Fibroblast of pulmonary artery (primary cell): ENCODE data around the gene MAPK4.

Experiments used
- DNase-seq: peaks from one replicate; pipeline ENCODE4 v3.0.0-alpha.2; 2010; ENCODE audit warnings: low read depth
- H3K4me3 ChIP-seq: replicated peaks from 2 replicates; pipeline ENCODE4 v1.5.1; 2011; ENCODE audit warnings: low read depth, mild to moderate bottlenecking, control low read depth, low read length, moderate library complexity
- TF ChIP-seq, protein P1 (sequence below): IDR thresholded peaks from 2 replicates; pipeline ENCODE4 v1.5.1; 2011; ENCODE audit warnings: mild to moderate bottlenecking, control low read depth, low read length, inconsistent platforms; ENCODE audit errors: missing control alignments

The MAPK4 gene

GRCh38 chr18:50748243-50749229 lies 188.6 kb downstream of the MAPK4 start:
- no peak overlapping the region for H3K4me3 ChIP-seq
- DNase-seq, result no peak
- TF ChIP-seq, protein P1, sequence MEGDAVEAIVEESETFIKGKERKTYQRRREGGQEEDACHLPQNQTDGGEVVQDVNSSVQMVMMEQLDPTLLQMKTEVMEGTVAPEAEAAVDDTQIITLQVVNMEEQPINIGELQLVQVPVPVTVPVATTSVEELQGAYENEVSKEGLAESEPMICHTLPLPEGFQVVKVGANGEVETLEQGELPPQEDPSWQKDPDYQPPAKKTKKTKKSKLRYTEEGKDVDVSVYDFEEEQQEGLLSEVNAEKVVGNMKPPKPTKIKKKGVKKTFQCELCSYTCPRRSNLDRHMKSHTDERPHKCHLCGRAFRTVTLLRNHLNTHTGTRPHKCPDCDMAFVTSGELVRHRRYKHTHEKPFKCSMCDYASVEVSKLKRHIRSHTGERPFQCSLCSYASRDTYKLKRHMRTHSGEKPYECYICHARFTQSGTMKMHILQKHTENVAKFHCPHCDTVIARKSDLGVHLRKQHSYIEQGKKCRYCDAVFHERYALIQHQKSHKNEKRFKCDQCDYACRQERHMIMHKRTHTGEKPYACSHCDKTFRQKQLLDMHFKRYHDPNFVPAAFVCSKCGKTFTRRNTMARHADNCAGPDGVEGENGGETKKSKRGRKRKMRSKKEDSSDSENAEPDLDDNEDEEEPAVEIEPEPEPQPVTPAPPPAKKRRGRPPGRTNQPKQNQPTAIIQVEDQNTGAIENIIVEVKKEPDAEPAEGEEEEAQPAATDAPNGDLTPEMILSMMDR, result no peak

DNA sequence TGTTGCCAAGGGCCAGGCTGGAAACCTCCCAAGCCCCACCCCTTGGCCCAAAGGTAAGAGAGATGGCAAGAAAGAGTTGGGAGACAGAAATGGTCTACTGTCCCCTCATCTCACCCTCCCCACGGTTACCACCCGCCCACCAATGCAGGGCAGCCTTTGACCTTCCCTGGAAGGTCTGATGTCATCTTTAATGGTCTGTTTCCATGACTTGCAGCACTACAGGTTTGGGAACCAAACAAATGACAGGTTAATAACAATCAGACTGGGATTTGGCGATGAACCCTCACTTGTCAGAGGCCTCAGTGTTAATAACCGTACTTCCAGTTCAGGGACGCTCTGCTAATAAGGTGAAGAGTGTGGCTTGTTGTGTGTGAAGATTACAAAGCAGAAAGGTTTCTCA lies 189.5 kb downstream of the MAPK4 start:
- H3K4me3 ChIP-seq, result no peak overlapping the region
- DNase-seq, result no peak
- TF ChIP-seq, protein P1, result no peak

DNA sequence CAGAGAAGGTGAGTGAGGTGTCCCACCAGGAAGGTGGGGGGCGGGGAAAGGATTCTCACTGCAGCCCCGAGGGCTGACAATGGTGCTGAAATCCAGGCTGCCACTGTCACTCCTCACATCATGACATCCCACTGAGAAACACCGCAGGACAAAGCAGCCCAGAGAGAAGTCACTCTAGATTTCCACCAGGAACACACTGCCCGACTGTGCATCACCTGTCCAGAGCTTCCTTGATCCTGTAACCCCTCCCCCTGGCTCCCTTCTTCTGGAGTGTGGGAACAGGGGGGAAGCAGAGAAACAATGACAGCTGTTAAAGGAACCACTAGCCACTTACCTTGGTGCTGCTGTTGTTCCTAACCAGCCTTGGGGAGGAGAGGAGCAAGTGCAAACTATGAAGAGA lies 190.1 kb downstream of the MAPK4 start:
- no peak for DNase-seq
- H3K4me3 ChIP-seq, result no peak overlapping the region
- TF ChIP-seq, protein P1, result no peak

GRCh38 chr18:50750546-50750945 lies 190.7 kb downstream of the MAPK4 start:
- DNase-seq, result no peak
- TF ChIP-seq, protein P1, result no peak
- no peak overlapping the region for H3K4me3 ChIP-seq

DNA sequence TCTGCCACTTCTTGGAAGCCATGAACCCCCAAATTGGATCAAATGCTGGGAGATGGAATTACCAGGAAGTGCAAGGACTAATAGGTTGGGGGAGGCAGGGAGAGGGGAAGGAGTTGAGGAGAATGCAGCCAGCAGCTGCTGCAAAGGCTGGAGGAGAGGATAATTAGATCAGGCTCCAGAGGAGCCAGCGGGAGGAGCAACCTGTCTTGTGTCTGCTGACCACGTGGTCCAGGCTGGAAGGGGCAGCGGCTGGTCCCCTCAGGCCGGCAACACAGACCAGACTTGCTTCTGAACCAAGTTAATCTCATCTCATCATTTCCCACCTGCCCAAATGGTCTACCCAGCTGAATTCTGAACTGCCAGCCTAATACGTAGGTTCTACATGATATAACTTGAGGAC lies 191.6 kb downstream of the MAPK4 start:
- DNase-seq, result no peak
- H3K4me3 ChIP-seq, result no peak overlapping the region
- TF ChIP-seq, protein P1, result no peak

GRCh38 chr18:50751947-50752346 lies 192.1 kb downstream of the MAPK4 start:
- no peak overlapping the region for H3K4me3 ChIP-seq
- no peak for DNase-seq
- TF ChIP-seq, protein P1, result no peak

DNA sequence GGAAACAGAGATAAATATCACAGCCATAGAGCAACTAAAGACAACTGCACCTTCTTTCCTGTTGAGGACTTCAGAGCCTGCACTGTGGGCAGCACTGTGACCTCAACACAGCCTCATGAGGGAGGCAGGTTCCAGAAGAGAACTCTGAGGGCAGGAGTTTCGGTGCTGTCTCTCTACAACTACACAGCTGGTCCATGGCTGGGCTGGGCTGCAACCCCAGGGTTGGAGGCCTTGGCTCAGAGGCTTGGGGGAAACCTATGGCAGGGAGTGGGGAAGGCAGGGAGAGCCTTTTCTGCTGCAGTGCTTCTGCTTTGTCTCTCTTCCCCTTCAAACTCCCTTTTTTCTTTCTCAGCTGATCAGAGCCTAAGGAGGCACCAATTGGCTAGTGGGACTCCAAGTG lies 193.4 kb downstream of the MAPK4 start:
- H3K4me3 ChIP-seq, result no peak overlapping the region
- no peak for DNase-seq
- TF ChIP-seq, protein P1, result no peak
